Measurements from ENCODE around the gene TUBB. TPM values are rescaled to one million over a fixed set of nuclear protein-coding genes. Genes with fewer than 3 reads are reported as not detected.

The TUBB gene
- total RNA-seq, 1 donor from 2014 or later: 1,272 TPM

GRCh38 chr6:30769853-30770524 lies 49.8 kb downstream of the TUBB start:
- peaks cover 24% of the 10 kb centered on the region for H3K4me1 Mint-ChIP-seq (ENCODE audit: low read depth)
- DNase-seq (ENCODE audit: low spot score, unreplicated experiment): no peak
- no peak overlapping the region for H3K4me3 Mint-ChIP-seq (ENCODE audit: low read depth)
- H3K9me3 Mint-ChIP-seq (ENCODE audit: low read depth): no peaks in the 10 kb centered on the region
- H3K27ac Mint-ChIP-seq: peak overlapping the region; percentile 93
- no peak for TF ChIP-seq CTCF (IDR thresholded peaks at IDR 0.05; ENCODE audit: unreplicated experiment)
- H3K27me3 Mint-ChIP-seq: no peaks in the 10 kb centered on the region
- no peaks in the 10 kb centered on the region for H3K36me3 Mint-ChIP-seq (ENCODE audit: insufficient read depth)

- H3K4me3 Mint-ChIP-seq (ENCODE audit: low read depth): no peak overlapping the region
- H3K27ac Mint-ChIP-seq: no peak overlapping the region
- no peak for DNase-seq (ENCODE audit: low spot score, unreplicated experiment)
- H3K9me3 Mint-ChIP-seq (ENCODE audit: low read depth): no peaks in the 10 kb centered on the region
- H3K36me3 Mint-ChIP-seq (ENCODE audit: insufficient read depth): no peaks in the 10 kb centered on the region
- no peak for TF ChIP-seq CTCF (IDR thresholded peaks at IDR 0.05; ENCODE audit: unreplicated experiment)
- no peaks in the 10 kb centered on the region for H3K27me3 Mint-ChIP-seq
- H3K4me1 Mint-ChIP-seq (ENCODE audit: low read depth): peaks cover 20% of the 10 kb centered on the region
These were observed 50.4 kb downstream of the TUBB start for GRCh38 chr6:30770592-30770991.

- DNase-seq (ENCODE audit: low spot score, unreplicated experiment): no peak
- Mint-ChIP-seq H3K9me3 (ENCODE audit: low read depth) (no peaks in the 10 kb centered on the region), H3K4me3 (ENCODE audit: low read depth) (no peak overlapping the region), H3K36me3 (ENCODE audit: insufficient read depth) (no peaks in the 10 kb centered on the region), H3K27ac (no peak overlapping the region), H3K4me1 (ENCODE audit: low read depth) (peaks cover 25% of the 10 kb centered on the region), H3K27me3 (no peaks in the 10 kb centered on the region)
- no peak for TF ChIP-seq CTCF (IDR thresholded peaks at IDR 0.05; ENCODE audit: unreplicated experiment)
These were observed 54.5 kb downstream of the TUBB start for GRCh38 chr6:30774701-30775100.

Other genes starting within 250 kb of the TUBB start
- gene HLA-E, start 230.8 kb upstream of the TUBB start, total RNA-seq: 27.6 and 28.4 TPM in 2 replicates
- 75.2 and 81.9 TPM in 2 replicates for gene GNL1, start 163.9 kb upstream of the TUBB start, total RNA-seq
- gene PRR3, start 163.1 kb upstream of the TUBB start, total RNA-seq: 16.6 and 19.7 TPM in 2 replicates
- gene ABCF1, start 148.9 kb upstream of the TUBB start, total RNA-seq: 72.0 and 78.7 TPM in 2 replicates
- gene PPP1R10, start 103.1 kb upstream of the TUBB start, total RNA-seq: 141 and 142 TPM in 2 replicates
- 27.5 and 28.2 TPM in 2 replicates for gene MRPS18B, start 102.5 kb upstream of the TUBB start, total RNA-seq
- gene ATAT1, start 93.5 kb upstream of the TUBB start, total RNA-seq: 71.2 and 74.2 TPM in 2 replicates
- gene C6orf136, start 73.2 kb upstream of the TUBB start, total RNA-seq: 18.8 and 19.5 TPM in 2 replicates
- 30.0 and 31.0 TPM in 2 replicates for gene DHX16, start 47.3 kb upstream of the TUBB start, total RNA-seq
- 22.5 and 25.4 TPM in 2 replicates for gene PPP1R18, start 33.7 kb upstream of the TUBB start, total RNA-seq
- 35.5 and 37.9 TPM in 2 replicates for gene NRM, start 29.4 kb upstream of the TUBB start, total RNA-seq
- gene MDC1, start 3.1 kb upstream of the TUBB start, total RNA-seq: 58.5 and 67.6 TPM in 2 replicates
- 111 and 115 TPM in 2 replicates for gene FLOT1, start 22.3 kb downstream of the TUBB start, total RNA-seq
- gene IER3, start 24.2 kb downstream of the TUBB start, total RNA-seq: 22.1 and 23.2 TPM in 2 replicates
- gene DDR1, start 164.2 kb downstream of the TUBB start, total RNA-seq: 154 and 163 TPM in 2 replicates
- 73.0 and 74.7 TPM in 2 replicates for gene GTF2H4, start 187.9 kb downstream of the TUBB start, total RNA-seq
- 56.3 and 58.0 TPM in 2 replicates for gene VARS2, start 193.9 kb downstream of the TUBB start, total RNA-seq
- gene SFTA2, start 211.8 kb downstream of the TUBB start, total RNA-seq: 1.0 and 2.6 TPM in 2 replicates
- gene MUCL3, start 220.6 kb downstream of the TUBB start, total RNA-seq: 0.05 TPM in 1 of 2 replicates, not detected in the other

Data from progenitor cell of endocrine pancreas (in vitro differentiated cells).